NCI-H1417 (cell line): ENCODE data around the gene TMEM154.
A peak's percentile ranks its signal among the peaks of the same experiment; 100 is the strongest.

Experiments used
- DNase-seq, 3 experiments: peaks; one replicate each; lab custom pipeline; 2025; lab: John Stamatoyannopoulos, UW

The TMEM154 gene

DNA sequence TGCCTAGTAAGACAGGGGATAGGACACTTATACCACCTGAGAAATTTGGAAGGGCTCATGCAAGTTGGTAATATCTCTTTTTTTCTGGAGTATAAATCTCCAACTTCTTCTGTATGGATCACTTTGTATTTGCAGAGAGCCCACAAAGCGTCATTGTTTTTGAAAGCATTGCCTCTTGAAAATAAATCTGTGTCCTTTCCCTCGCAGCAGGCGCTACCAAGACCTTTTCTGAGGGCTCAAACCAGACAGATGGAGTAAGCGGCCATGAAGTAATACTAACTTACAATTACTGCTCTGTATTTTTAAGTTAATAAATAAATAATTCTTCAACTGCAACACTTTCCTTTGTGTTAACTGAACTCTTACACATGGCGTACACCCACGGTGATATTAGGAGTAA lies 87.9 kb downstream of the TMEM154 start:
- DNase-seq = no peak

DNA sequence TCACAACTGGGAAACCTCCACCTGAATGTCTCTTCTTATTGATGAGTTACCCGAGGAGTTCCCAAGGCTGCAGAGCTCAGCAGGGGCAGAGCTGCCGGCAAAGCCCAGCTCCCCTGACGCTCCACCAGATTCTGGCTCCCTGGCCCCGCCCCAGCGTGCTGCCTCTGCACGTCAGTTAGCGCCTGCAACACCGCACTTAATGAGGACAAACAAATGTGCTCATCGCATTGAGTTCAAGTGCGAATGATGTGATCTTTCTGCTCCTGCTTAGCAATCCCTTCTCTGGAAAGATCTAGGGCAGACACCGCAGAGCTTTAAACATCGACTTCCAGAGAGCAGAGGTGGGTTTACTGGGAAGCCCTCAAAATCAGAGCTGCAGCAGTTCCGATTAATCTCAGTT lies 88.4 kb downstream of the TMEM154 start:
- DNase-seq = peak; percentile 5 to 76 (median 67)

DNA sequence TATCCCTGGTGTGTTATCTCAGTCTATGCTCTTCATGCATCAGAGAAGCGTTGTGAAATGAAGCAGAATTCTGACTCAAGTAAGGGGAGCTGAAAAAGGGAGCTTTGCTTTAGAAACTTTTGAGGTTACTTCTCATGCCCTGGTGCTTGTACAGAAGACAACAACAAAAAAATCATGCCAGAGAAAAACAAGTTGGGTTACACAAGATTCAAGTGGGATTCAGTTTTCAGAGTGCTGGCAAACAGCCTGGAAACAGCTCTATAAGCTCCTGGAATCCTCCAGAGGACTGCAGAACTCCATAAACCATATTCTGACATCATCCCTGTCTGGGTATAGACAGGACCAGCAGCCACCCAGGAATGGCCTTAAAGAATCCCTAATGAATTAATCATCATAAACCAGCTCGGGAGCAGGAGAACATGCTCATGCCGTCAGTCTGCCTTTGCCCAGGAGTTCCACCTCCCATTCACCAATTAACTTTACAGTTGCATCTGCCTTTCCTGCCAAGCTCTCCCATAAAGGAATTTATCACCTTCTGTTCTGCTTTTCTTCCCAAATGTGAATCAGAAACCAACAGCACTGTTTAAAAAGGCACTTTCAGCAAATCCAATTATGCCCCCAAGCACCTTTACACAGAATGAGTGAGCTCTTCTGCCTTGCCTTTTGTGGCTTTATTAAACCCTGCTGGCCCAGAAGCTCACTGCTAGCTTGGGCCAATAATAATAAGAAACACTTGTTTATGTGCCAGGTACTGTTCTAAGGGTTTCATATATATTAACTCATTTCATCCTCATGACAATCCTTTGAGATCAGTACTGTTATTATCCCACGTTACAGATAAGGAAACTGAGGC lies 89.4 kb downstream of the TMEM154 start:
- peak in 2 of 3 experiments; percentile 4 to 12 for DNase-seq

DNA sequence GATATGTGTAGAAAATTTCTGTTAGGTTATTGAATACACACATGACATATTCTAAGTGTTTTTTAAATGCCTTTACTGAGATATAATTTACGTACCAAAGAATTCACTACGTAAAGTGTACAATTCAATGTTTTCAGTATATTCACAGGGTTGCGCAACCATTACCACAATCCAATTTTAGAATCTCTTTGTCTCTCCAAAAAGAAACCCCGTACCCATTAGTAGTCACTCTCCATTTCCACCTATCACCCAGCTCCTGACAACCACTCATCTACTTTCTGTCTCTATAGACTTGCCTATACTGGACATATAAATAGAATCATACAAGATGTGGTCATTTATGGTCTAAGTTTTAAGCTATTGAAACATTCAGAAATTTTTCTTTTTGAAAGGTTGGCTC lies 90.9 kb downstream of the TMEM154 start:
- no peak for DNase-seq

DNA sequence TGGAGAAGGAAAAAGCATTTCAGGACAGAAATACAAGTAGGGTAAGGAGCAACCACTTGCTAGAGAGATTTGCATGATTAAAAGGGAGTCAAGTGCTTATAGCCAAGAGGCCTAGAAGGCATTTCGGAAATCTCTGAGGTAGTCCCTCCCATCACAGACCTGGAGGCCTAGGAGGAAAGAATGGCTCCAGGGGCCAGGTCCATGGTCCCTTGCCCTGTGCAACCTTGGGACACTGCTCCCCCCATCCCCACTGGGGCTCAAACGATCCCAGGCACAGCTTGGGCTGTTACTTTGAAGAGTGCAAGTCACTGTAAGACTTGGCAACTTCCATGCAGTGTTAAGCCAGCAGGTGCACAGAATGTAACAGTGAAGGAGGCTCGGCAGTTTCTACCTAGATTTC lies 92.7 kb downstream of the TMEM154 start:
- no peak for DNase-seq

DNA sequence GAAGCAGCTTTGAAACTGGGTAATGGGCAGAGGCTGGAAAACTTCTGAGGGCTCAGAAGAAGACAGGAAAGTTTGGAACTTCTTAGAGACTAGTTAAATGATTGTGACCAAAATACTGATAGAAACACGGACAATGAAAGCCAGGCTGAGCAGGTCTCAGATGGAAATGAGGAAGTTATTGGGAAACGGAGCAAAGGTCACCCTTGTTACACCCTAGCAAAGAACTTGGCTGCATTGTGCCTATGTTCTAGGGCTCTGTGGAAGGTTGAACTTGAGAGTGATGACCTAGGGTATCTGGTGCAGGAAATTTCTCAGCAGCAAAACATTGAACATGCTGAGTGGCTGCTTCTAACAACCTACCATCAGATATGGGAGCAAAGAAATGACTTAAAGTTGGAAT lies 93.1 kb downstream of the TMEM154 start:
- no peak for DNase-seq

DNA sequence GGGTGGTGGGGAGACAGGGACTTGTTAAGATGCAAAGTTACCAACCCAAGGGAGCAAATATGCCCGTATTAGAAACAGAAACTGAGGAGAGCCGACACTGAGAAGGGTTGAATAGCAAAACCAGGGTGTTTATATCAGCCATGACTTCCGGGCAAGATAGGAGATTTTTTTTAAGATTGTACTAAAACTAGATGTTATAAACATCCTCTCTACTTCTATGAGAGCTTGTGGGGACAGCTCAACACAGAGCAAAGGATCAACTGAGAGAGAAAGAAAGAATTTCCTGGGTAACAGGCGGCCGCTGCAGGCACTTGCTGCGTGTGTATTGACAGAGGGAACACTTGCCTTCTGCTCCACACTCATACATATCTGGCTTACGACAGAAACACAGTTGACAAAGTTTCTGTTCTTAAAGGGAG lies 94.8 kb downstream of the TMEM154 start:
- no peak for DNase-seq

DNA sequence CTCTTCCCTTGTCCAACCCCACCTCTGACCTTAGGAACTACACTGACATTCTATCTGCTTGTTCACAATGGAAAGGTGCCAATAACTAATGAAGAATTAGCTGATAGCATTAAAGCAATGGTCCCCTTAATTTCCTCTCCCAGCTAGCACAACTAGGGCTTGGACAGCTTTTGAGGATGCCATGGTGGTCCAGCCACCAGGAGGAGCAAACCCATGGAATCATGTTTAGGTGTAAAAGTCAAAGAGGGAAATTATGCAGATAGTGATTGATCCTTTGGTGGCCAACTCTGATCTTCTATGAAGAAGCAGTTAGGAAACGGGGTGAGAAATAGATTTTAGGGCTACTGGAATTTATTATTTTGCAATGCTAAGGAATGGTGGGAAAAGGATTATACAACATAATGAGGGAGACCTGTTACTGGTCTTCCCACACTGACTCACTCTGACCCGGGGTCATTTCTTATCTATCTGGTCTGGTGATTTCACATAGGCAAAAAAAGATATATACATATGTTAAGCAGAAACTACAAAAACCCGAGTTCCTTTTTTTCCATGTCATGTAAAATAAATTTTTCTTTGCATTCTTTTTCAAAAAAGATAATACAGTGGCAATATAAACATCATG lies 98.1 kb downstream of the TMEM154 start:
- DNase-seq = peak in 1 of 3 experiments; percentile 4

DNA sequence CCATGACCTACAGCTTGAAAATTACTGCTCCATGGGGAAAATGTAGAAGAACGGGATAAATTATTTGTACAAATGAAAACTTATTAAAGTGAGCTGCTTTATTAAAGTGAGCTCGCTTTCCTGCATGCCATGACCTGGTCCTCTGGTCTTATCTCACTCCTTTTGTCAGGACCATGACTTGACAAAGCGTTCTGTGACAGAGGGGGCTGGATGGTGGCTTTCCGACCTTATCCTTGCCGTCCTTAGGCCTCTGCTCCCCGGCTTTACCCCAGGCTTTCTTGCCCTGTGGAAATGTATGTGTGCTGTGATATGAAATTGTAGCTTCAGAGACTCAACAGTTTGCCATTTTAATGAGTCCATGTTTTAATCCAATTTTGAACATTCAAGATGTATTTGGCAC lies 99.9 kb downstream of the TMEM154 start:
- DNase-seq = no peak

DNA sequence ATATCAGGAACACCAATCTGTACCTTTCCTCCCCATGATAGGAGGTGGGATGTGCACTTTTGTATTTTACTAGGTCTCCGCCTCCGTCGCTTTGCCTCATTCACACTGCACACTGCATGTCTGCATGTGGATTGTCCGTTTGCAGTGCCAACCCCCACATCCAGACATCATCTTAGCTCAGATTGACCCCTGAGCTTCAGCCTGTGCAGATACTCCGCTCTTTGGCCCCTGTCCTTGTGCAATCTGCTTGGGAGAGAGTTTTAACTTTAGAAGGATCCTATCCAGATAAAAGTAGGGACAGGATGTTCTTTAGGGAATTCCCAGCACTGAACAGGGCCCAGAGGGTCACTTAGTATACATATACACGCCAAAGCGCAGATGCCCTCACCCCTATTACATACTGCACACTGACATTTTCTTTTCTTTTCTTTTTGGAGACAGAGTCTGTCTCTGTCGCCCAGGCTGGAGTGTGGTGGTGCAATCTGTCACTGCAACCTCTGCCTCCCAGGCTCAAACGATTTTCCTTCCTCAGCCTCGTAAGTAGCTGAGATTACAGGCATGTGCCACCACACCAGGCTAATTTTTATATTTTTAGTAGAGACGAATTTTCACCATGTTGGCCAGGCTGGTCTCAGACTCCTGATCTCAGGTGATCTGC lies 100.6 kb downstream of the TMEM154 start:
- no peak for DNase-seq

DNA sequence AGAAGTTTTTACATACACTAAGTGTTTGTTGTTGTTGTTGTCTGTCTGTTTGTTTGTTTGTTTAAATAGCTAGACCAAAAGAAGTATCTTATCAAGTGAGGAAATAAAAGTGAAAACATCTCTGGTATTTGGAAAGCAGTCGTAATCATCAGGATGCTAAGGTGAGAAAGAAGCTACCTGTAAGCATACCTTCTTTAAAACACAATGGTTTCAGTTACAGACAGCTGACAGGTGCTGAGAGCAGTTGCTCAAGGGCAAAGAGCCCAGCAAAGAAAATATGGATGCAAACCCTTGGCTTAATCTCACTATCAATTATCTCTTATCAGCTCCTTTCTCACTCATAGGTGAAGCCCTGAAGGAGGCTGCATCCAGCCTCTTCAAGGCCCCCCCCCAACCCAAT lies 101.1 kb downstream of the TMEM154 start:
- DNase-seq = no peak

DNA sequence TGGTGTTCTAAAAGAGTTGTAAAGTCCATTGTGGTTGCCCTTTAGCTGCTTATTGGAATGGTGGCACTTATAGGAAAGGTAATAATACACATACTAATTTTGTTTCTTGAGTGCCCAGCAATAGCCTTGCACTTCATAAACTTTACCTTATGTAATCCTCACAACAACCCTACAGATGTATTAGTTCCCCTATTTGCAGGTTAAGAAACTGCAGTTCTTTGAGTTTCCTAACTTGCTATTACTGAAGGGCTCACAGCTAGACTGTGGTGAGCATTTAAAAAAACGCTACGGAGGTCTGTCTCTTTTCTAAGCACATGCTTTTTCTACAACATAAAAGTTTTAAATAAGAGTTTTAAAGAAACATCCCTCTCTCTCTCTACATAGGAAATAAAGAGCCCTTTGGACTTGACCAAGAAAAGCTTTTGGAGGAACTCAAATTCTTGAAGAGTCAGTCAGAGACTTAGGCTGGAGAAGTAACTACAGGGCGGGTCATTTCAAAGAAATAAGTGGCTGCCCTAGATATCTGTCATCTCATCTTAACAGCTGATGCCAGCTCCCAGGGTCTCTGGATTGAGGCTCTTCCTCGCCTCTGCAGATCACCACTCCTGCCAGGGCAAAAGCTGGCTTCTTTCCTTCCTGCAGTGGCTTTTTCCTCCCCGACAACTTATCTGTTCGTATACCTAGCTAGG lies 101.9 kb downstream of the TMEM154 start:
- DNase-seq = no peak

DNA sequence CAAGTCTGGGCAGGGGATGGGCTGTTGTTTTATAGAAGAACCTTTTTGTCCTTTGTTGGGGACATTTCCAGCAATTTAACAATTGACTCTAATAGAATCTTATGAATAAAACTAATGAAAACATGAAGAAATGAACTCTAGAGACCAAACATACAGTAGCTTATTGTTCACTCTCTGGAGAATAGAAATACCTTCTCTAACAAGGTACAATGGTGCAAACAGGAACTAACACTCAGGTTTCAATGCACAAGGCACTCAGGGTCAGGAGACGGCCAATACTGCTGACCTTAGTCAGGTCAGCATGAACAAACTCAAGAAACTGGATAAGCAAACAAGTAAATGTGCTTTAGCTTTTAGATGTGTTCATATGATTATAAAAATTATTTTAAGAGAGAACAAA lies 104.3 kb downstream of the TMEM154 start:
- no peak for DNase-seq

DNA sequence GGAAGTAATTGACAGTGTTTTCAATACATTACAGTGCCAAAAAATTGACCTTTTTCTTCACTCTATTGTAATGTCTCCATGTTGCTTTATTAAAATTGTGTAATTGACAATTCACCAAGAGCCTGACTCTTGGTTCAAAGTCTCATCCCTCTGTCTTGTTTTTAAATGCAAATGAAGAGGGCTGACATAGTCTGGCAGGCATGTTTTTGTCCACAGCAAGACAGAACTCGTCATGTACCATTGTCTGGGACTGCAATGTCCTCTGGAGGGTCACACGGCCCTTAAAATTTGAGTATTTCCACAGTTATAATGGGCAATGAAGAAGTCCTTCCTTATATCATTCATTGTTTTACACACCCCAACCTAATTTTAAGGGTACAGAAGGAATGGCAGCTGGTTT lies 105.9 kb downstream of the TMEM154 start:
- DNase-seq = no peak

DNA sequence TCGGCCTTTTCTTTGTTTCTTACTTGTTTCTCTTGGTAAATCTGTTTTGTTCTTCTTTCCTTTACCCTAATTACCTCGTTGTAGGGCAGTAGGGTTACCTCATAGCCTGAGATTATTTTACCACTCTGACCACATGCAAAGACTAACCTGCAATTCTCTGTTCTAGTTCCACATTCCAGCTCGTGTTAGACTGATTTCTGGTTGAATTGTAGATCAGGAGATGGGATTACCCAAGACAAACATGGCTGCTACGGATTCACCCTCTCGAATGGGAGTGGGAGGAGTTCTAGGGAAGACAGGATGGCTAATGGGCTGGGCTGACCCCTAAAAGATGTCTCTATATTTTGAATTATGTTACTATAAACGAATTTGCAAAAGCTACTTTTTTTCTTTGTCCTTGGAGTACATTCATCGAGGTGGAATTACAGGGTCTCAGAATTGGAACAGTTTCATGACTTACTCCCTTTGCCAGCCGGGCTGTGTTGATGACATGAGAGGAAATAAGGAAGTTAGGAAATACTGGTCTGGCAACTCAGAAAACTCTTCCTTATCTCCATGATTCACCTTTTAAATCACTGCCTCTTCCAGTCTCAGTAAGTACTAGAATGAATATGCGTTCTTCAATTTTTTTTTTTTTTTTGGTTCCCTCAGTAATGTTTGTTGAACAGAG lies 107.2 kb downstream of the TMEM154 start:
- no peak for DNase-seq

DNA sequence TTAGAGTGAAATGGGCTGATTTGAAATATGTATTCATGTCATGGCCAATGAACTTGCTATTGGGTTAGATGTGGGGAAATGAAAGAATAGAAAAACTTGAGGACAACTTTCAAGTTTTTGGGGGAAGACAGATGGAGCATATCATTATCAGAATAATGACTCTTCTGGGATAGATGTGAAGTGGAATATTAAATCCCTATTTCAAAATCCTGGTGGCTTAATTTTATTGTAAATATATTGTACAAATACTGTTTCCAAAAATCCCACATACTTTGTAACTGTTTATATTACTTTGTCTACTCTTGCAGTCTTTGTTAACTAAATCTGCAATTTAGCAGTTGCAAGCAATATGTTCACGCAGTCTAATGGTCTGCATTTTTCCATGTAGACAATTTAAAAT lies 108.0 kb downstream of the TMEM154 start:
- no peak for DNase-seq

DNA sequence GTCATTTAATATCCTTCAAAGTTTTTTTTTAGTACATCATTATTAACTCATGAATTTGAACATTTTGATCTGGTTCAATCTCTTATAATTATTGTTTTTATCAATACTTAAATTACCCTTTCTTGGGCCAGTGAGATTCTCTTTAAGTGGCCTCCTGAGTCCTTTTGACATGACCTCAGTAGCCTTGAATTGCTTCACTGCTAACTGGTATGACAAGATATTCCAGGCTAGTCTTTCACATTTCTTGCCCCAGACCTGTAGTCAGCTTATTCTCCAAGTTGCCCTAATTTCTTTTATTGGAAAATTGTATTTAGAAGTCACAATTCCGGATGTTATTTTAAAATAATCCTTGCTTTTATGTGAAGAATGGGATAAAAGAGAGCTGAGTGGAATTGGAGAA lies 108.5 kb downstream of the TMEM154 start:
- DNase-seq = no peak
